Tibial nerve (tissue), 4 donors: ENCODE measurements around the gene LFNG. TPM values are rescaled to one million over a fixed set of nuclear protein-coding genes. Genes with fewer than 3 reads are reported as not detected.
A peak's percentile ranks its signal among the peaks of the same experiment; 100 is the strongest.

Experiments
- DNase-seq, 2 donors: peaks; one replicate each; pipeline ENCODE4 v3.0.0-alpha.2; 2019; ENCODE audit warnings: low spot score in 2 of 2
- H3K27ac ChIP-seq, 4 donors: fragments of 200-600 bp; sonication (generic) in 3 of 4; one replicate each; pipeline ENCODE4 v1.5.1; 2017 to 2019; ENCODE audit warnings: mild to moderate bottlenecking in 1 of 4
- H3K27me3 ChIP-seq, 2 donors: fragments of 200-600 bp; sonication (generic) in 1 of 2; one replicate each; pipeline versions ENCODE4 v1.5.1 to v1.6.0; 2017 to 2019
- H3K36me3 ChIP-seq, 3 donors: fragments of 200-600 bp; sonication (generic); one replicate each; pipeline ENCODE4 v1.5.1; 2018 to 2019
- H3K4me1 ChIP-seq, 4 donors: fragments of 200-600 bp; sonication (generic) in 3 of 4; one replicate each; pipeline ENCODE4 v1.5.1; 2017 to 2019
- H3K4me3 ChIP-seq, 4 donors: fragments of 200-600 bp; sonication (generic) in 3 of 4; one replicate each; pipeline ENCODE4 v1.5.1; 2017 to 2019; ENCODE audit warnings: mild to moderate bottlenecking in 1 of 4, moderate library complexity in 1 of 4
- H3K9me3 ChIP-seq, 4 donors: fragments of 200-600 bp; sonication (generic) in 3 of 4; one replicate each; pipeline ENCODE4 v1.5.1; 2017 to 2019
- EP300 ChIP-seq, 2 donors: sonication (generic); formaldehyde crosslinking; IDR thresholded peaks; one replicate each; pipeline ENCODE4 v1.6.1; 2017; ENCODE audit warnings: antibody characterized with exemption in 2 of 2, mild to moderate bottlenecking in 1 of 2
- POLR2A ChIP-seq, 2 donors: fragments of 450-650 bp; IDR thresholded peaks; one replicate each; pipeline ENCODE4 v1.6.1; 2017; ENCODE audit warnings: antibody characterized with exemption in 2 of 2, mild to moderate bottlenecking in 2 of 2, moderate library complexity in 2 of 2
- WGBS, 2 donors: methylation state at CpG; one replicate each; pipeline ENCODE4 v1.1.5; 2018; 5-methylcytosine and 5-hydroxymethylcytosine counted together
- total RNA-seq, 4 donors: library from RNA; depleted of rRNA; stranded (reverse); fragments of >200 nt; gene quantifications; one replicate each; pipeline ENCODE4 v1.1.0, GENCODE V29; 2016
- TF ChIP-seq, protein P1 (sequence below), 5 experiments: fragments of 200-600 bp in 3 of 5; fragments of 450-650 bp in 2 of 5; sonication (generic) in 3 of 5; IDR thresholded peaks; one replicate each; pipeline ENCODE4 v1.5.1; 2016 to 2019; ENCODE audit warnings: antibody characterized with exemption in 5 of 5, mild to moderate bottlenecking in 3 of 5, moderate library complexity in 2 of 5

LFNG gene
- total RNA-seq, 4 donors from 2014 or later: 8.8 to 21.6 (median 11.3) TPM

DNA sequence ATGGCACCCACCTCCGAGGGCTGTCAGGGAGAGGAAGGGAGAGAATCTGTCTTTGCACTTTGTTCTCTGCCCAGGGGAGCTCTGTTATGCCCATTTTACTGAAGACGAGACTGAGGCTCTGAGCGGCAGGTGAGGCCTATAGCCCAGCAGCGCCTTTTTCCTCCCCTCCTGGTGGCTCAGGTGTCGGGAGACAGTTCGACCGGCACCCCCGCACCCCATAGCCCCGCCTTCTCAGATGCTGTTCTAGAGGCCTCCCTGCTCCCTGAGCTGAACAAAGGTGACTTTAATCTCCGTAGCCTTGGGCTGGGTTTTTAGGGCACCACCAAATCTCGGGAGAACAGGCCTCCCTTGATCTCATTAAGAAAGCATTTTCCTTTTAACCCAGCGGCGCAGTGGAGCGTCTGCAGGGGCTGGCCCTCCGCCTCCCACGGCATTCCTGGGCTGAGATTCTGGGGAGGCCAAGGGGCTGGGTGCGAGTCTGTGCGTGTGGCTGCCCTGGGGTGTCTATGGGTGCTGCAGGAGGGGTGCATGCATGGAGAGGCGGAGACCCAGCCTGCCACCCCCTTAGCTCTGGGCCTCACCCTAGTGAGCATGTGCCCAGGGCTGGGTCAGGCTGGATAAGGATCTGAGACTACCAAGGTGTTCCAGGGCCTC lies 3.3 kb downstream of the LFNG start:
- TF ChIP-seq POLR2A (IDR thresholded peaks at IDR 0.05) (no peak), EP300 (IDR thresholded peaks at IDR 0.05) (no peak)
- TF ChIP-seq, protein P1, sequence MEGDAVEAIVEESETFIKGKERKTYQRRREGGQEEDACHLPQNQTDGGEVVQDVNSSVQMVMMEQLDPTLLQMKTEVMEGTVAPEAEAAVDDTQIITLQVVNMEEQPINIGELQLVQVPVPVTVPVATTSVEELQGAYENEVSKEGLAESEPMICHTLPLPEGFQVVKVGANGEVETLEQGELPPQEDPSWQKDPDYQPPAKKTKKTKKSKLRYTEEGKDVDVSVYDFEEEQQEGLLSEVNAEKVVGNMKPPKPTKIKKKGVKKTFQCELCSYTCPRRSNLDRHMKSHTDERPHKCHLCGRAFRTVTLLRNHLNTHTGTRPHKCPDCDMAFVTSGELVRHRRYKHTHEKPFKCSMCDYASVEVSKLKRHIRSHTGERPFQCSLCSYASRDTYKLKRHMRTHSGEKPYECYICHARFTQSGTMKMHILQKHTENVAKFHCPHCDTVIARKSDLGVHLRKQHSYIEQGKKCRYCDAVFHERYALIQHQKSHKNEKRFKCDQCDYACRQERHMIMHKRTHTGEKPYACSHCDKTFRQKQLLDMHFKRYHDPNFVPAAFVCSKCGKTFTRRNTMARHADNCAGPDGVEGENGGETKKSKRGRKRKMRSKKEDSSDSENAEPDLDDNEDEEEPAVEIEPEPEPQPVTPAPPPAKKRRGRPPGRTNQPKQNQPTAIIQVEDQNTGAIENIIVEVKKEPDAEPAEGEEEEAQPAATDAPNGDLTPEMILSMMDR (IDR thresholded peaks at IDR 0.05): no peak
- Histone ChIP-seq H3K36me3 (peaks cover 0 to 18% (median 0%) of the 10 kb centered on the region in 3 donors), H3K27me3 (peaks cover 0 to 28% of the 10 kb centered on the region in 2 donors), H3K9me3 (no peaks in the 10 kb centered on the region), H3K4me1 (peaks cover 0 to 94% (median 78%) of the 10 kb centered on the region in 4 donors), H3K4me3 (peak overlapping the region; percentile 2 to 63 (median 31)), H3K27ac (peak overlapping the region in 3 of 4 donors; percentile 66 to 71 (median 70))
- DNase-seq: no peak
- 32 to 37% methylated on average over 17 to 18 of the region's 19 CpGs for WGBS, 2 donors

GRCh38 chr7:2523461-2523936 lies 3.9 kb downstream of the LFNG start:
- peak overlapping the region in 3 of 4 donors; percentile 2 to 63 (median 13) for H3K4me3 ChIP-seq
- peaks cover 0 to 28% of the 10 kb centered on the region in 2 donors for H3K27me3 ChIP-seq
- 35% methylated on average over 17 to 21 of the region's 22 CpGs for WGBS, 2 donors
- peaks cover 0 to 18% (median 0%) of the 10 kb centered on the region in 3 donors for H3K36me3 ChIP-seq
- peak overlapping the region in 3 of 4 donors; percentile 66 to 71 (median 70) for H3K27ac ChIP-seq
- H3K4me1 ChIP-seq: peaks cover 0 to 94% (median 80%) of the 10 kb centered on the region in 4 donors
- TF ChIP-seq POLR2A (IDR thresholded peaks at IDR 0.05): no peak
- no peak for TF ChIP-seq EP300 (IDR thresholded peaks at IDR 0.05)
- TF ChIP-seq, protein P1 (IDR thresholded peaks at IDR 0.05): no peak
- no peak for DNase-seq
- no peaks in the 10 kb centered on the region for H3K9me3 ChIP-seq

GRCh38 chr7:2523941-2524807 lies 4.6 kb downstream of the LFNG start:
- H3K27me3 ChIP-seq: peaks cover 0 to 28% of the 10 kb centered on the region in 2 donors
- 33 to 63% methylated on average over 23 to 25 of the region's 51 CpGs for WGBS, 2 donors

DNA sequence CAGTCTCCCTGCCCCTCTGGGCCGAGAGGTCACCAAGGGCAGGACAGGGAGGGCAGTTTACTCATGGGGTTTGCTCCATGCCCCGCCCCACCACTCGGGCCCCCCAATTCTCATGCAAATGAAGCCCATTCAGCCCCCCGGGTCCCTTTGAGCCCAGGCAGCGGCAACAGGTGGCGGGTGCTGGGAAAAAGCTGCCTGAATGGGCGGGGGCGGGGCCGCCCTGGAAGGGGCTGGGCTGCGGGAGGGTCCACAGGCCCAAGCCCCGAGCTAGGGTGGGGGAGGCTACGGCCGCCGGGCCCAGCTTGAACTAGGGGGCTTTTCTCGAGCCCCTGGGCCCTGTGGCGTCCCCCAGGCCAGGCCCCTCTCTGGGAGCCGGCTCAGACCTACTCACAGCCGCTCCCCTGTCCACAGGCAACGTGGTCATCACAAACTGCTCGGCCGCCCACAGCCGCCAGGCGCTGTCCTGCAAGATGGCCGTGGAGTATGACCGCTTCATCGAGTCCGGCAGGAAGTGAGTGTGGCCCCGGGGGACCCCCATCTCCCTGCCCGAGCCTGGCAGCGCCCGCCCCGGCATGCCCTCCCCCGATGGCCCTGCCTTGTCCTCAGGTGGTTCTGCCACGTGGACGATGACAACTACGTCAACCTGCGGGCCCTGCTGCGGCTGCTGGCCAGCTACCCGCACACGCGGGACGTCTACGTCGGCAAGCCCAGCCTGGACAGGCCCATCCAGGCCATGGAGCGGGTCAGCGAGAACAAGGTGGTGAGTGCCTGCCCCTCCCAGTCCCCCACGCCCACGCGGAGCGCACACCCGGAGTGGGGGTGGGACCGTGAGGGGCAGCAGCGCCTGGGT lies 5.5 kb downstream of the LFNG start:
- Histone ChIP-seq H3K27ac (peak overlapping the region in 3 of 4 donors; percentile 66 to 71 (median 70)), H3K4me3 (no peak overlapping the region)
- no peak for DNase-seq

More at GRCh38 chr7:2523941-2524807, 4.6 kb downstream of the LFNG start:
- H3K27ac ChIP-seq: peak overlapping the region; percentile 40 to 71 (median 68)
- H3K4me3 ChIP-seq: peak overlapping the region in 1 of 4 donors; percentile 63
- peaks cover 0 to 18% (median 0%) of the 10 kb centered on the region in 3 donors for H3K36me3 ChIP-seq
- H3K4me1 ChIP-seq: peaks cover 0 to 94% (median 77%) of the 10 kb centered on the region in 4 donors
- no peak for DNase-seq
- no peaks in the 10 kb centered on the region for H3K9me3 ChIP-seq
- TF ChIP-seq, protein P1 (IDR thresholded peaks at IDR 0.05): no peak
- TF ChIP-seq POLR2A (IDR thresholded peaks at IDR 0.05) (no peak), EP300 (IDR thresholded peaks at IDR 0.05) (peak in 1 of 2 donors; percentile 48)

More for the DNA sequence above, 5.5 kb downstream of the LFNG start:
- Histone ChIP-seq H3K9me3 (no peaks in the 10 kb centered on the region), H3K27me3 (peaks cover 0 to 28% of the 10 kb centered on the region in 2 donors), H3K4me1 (peaks cover 0 to 100% (median 84%) of the 10 kb centered on the region in 4 donors), H3K36me3 (peaks cover 0 to 18% (median 0%) of the 10 kb centered on the region in 3 donors)
- 78 to 80% methylated on average over 32 to 41 of the region's 53 CpGs for WGBS, 2 donors
- TF ChIP-seq POLR2A (IDR thresholded peaks at IDR 0.05): no peak
- TF ChIP-seq, protein P1 (IDR thresholded peaks at IDR 0.05): no peak
- TF ChIP-seq EP300 (IDR thresholded peaks at IDR 0.05): no peak
